ENCODE results near the gene PRPF40B. TPM values are rescaled to one million over a fixed set of nuclear protein-coding genes. Genes with fewer than 3 reads are reported as not detected.

Gene PRPF40B
- total and polyA plus RNA-seq, 2 of the 13 experiments (the other 11 are each of a cell fraction or from before 2014, with no cell fraction given), result 5.0 to 7.8 TPM

GRCh38 chr12:49674318-49674981 lies 51.1 kb downstream of the PRPF40B start:
- ChIA-PET CTCF (ENCODE audit: low intra/inter-chr PET ratio, low total read pairs) (no interaction called here), POLR2A (interaction anchor here (1.1 to 2.5 kb wide), 3 partner anchors 11 to 67 kb away, joined by 4 to 15 read pairs (median 5); partner anchors contain the start of gene TMBIM6)
- no peaks in the 10 kb centered on the region; a peak in 1 of 5 replicates for H3K27me3 ChIP-seq (ENCODE audit: control insufficient read depth in 1 of 2, insufficient read depth in 2 of 2, low read length in 2 of 2)
- no peaks in the 10 kb centered on the region for H3K9me3 ChIP-seq (ENCODE audit: low read length)
- H3K4me3 ChIP-seq (replicated peaks in 1 of 3; ENCODE audit: insufficient read depth in 1 of 3, low read depth in 2 of 3, low read length in 3 of 3), result no peak overlapping the region
- in situ Hi-C loops (cut with HindIII; ENCODE audit: extremely low pct_ligation_motif_present, low pct_unique_long_range_greater_than_20kb) (no loop called here), intact Hi-C loops (cut with micrococcal nuclease; ENCODE audit: unreplicated experiment) (no loop called here)
- no peaks in the 10 kb centered on the region for H3K36me3 ChIP-seq (replicated peaks in 1 of 2; ENCODE audit: control insufficient read depth in 1 of 2, insufficient read depth in 2 of 2, low read length in 2 of 2)
- H3K79me2 ChIP-seq (ENCODE audit: insufficient read depth, low read length), result no peaks in the 10 kb centered on the region
- H3K27ac ChIP-seq (ENCODE audit: extremely low read length, insufficient read depth, low read length), result no peak overlapping the region
- H3K4me2 ChIP-seq (ENCODE audit: low read depth, low read length), result peak overlapping the region; percentile 83
- ATAC-seq (peak; percentile 12; the same call in 2 of the 3 replicates), FAIRE-seq (no peak), DNase-seq (ENCODE audit: low spot score) (no peak)
- peak overlapping the region; percentile 2 for H2AFZ ChIP-seq (ENCODE audit: low read length)
- WGBS (ENCODE audit: low lambda C conversion rate), result 36% methylated on average over 4 of the region's 4 CpGs
- BruUV-seq (replicated peaks), result no TSS peak
- H3K4me1 ChIP-seq (ENCODE audit: insufficient read depth, low read length), result peaks cover 24% of the 10 kb centered on the region
- no peak overlapping the region for H3K9ac ChIP-seq (ENCODE audit: insufficient read depth, low read depth, low read length)
- H4K20me1 ChIP-seq (ENCODE audit: insufficient read depth, low read length), result no peaks in the 10 kb centered on the region
- TF ChIP-seq, protein P1, sequence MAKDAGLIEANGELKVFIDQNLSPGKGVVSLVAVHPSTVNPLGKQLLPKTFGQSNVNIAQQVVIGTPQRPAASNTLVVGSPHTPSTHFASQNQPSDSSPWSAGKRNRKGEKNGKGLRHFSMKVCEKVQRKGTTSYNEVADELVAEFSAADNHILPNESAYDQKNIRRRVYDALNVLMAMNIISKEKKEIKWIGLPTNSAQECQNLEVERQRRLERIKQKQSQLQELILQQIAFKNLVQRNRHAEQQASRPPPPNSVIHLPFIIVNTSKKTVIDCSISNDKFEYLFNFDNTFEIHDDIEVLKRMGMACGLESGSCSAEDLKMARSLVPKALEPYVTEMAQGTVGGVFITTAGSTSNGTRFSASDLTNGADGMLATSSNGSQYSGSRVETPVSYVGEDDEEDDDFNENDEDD (CRISPR knock-in tag; IDR thresholded peaks at IDR 0.05; ENCODE audit: borderline replicate concordance), result no peak
- TF ChIP-seq PAWR (CRISPR knock-in tag; IDR thresholded peaks at IDR 0.05; ENCODE audit: borderline replicate concordance), result no peak
- TF ChIP-seq, protein P2, sequence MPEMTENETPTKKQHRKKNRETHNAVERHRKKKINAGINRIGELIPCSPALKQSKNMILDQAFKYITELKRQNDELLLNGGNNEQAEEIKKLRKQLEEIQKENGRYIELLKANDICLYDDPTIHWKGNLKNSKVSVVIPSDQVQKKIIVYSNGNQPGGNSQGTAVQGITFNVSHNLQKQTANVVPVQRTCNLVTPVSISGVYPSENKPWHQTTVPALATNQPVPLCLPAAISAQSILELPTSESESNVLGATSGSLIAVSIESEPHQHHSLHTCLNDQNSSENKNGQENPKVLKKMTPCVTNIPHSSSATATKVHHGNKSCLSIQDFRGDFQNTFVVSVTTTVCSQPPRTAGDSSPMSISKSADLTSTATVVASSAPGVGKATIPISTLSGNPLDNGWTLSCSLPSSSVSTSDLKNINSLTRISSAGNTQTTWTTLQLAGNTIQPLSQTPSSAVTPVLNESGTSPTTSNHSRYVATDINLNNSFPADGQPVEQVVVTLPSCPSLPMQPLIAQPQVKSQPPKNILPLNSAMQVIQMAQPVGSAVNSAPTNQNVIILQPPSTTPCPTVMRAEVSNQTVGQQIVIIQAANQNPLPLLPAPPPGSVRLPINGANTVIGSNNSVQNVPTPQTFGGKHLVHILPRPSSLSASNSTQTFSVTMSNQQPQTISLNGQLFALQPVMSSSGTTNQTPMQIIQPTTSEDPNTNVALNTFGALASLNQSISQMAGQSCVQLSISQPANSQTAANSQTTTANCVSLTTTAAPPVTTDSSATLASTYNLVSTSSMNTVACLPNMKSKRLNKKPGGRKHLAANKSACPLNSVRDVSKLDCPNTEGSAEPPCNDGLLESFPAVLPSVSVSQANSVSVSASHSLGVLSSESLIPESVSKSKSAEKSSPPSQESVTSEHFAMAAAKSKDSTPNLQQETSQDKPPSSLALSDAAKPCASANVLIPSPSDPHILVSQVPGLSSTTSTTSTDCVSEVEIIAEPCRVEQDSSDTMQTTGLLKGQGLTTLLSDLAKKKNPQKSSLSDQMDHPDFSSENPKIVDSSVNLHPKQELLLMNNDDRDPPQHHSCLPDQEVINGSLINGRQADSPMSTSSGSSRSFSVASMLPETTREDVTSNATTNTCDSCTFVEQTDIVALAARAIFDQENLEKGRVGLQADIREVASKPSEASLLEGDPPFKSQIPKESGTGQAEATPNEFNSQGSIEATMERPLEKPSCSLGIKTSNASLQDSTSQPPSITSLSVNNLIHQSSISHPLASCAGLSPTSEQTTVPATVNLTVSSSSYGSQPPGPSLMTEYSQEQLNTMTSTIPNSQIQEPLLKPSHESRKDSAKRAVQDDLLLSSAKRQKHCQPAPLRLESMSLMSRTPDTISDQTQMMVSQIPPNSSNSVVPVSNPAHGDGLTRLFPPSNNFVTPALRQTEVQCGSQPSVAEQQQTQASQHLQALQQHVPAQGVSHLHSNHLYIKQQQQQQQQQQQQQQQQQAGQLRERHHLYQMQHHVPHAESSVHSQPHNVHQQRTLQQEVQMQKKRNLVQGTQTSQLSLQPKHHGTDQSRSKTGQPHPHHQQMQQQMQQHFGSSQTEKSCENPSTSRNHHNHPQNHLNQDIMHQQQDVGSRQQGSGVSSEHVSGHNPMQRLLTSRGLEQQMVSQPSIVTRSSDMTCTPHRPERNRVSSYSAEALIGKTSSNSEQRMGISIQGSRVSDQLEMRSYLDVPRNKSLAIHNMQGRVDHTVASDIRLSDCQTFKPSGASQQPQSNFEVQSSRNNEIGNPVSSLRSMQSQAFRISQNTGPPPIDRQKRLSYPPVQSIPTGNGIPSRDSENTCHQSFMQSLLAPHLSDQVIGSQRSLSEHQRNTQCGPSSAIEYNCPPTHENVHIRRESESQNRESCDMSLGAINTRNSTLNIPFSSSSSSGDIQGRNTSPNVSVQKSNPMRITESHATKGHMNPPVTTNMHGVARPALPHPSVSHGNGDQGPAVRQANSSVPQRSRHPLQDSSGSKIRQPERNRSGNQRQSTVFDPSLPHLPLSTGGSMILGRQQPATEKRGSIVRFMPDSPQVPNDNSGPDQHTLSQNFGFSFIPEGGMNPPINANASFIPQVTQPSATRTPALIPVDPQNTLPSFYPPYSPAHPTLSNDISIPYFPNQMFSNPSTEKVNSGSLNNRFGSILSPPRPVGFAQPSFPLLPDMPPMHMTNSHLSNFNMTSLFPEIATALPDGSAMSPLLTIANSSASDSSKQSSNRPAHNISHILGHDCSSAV (CRISPR knock-in tag; IDR thresholded peaks at IDR 0.05; ENCODE audit: borderline replicate concordance), result no peak
- TF ChIP-seq ZGPAT (CRISPR knock-in tag; IDR thresholded peaks at IDR 0.05), result no peak
- no peak for TF ChIP-seq ZSCAN22 (CRISPR knock-in tag; IDR thresholded peaks at IDR 0.05)
- TF ChIP-seq NCOR1 (IDR thresholded peaks at IDR 0.05; ENCODE audit: borderline replicate concordance, low read length), result no peak
- TF ChIP-seq, protein P3, sequence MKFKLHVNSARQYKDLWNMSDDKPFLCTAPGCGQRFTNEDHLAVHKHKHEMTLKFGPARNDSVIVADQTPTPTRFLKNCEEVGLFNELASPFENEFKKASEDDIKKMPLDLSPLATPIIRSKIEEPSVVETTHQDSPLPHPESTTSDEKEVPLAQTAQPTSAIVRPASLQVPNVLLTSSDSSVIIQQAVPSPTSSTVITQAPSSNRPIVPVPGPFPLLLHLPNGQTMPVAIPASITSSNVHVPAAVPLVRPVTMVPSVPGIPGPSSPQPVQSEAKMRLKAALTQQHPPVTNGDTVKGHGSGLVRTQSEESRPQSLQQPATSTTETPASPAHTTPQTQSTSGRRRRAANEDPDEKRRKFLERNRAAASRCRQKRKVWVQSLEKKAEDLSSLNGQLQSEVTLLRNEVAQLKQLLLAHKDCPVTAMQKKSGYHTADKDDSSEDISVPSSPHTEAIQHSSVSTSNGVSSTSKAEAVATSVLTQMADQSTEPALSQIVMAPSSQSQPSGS (CRISPR knock-in tag; IDR thresholded peaks at IDR 0.05), result no peak
- TF ChIP-seq ZNF703 (CRISPR knock-in tag; IDR thresholded peaks at IDR 0.05; ENCODE audit: borderline replicate concordance), result no peak

All from HepG2 (cell line).